Lung (tissue), 16 donors: ENCODE measurements around the gene PAF1. TPM values are rescaled to one million over a fixed set of nuclear protein-coding genes. Genes with fewer than 3 reads are reported as not detected.

Experiments
- ATAC-seq: fragments of 200-7000 bp; cut with Tn5 transposase; one replicate; pipeline ENCODE4 v1.9.1; 2020; ENCODE audit warnings: moderate number of reproducible peaks; ENCODE audit not compliant: insufficient read depth, low FRiP score
- DNase-seq, 3 donors: peaks; one replicate each; pipeline ENCODE4 v3.0.0-alpha.2; 2013 to 2017
- H3K27ac ChIP-seq, 2 donors: one replicate each; pipeline ENCODE4 v1.5.1; 2013; ENCODE audit warnings: mild to moderate bottlenecking in 2 of 2, moderate library complexity in 2 of 2, control low read depth in 1 of 2, inconsistent platforms in 1 of 2, low read depth in 1 of 2, low read length in 1 of 2
- H3K27me3 ChIP-seq, 3 donors: one replicate each; pipeline ENCODE4 v1.5.1; 2013; ENCODE audit warnings: low read length in 2 of 3; ENCODE audit not compliant: control insufficient read depth in 3 of 3, insufficient read depth in 3 of 3
- H3K36me3 ChIP-seq, 4 donors: one replicate each; pipeline ENCODE4 v1.5.1; 2013; ENCODE audit warnings: low read length in 4 of 4, mild to moderate bottlenecking in 1 of 4, moderate library complexity in 1 of 4; ENCODE audit not compliant: control insufficient read depth in 4 of 4, insufficient read depth in 4 of 4
- H3K4me1 ChIP-seq, 5 donors: one replicate each; pipeline ENCODE4 v1.5.1; 2013; ENCODE audit warnings: low read length in 5 of 5, mild to moderate bottlenecking in 2 of 5, moderate library complexity in 1 of 5; ENCODE audit not compliant: control insufficient read depth in 5 of 5, insufficient read depth in 5 of 5
- H3K4me3 ChIP-seq: one replicate; pipeline ENCODE4 v1.5.1; 2013; ENCODE audit warnings: mild to moderate bottlenecking, control low read depth, moderate library complexity
- H3K9ac ChIP-seq, 2 donors: one replicate each; pipeline ENCODE4 v1.5.1; 2013; ENCODE audit warnings: low read length in 2 of 2, control low read depth in 1 of 2; ENCODE audit not compliant: insufficient read depth in 1 of 2
- H3K9me3 ChIP-seq, 4 donors: one replicate each; pipeline ENCODE4 v1.5.1; 2013; ENCODE audit warnings: low read length in 3 of 4, mild to moderate bottlenecking in 1 of 4, moderate library complexity in 1 of 4; ENCODE audit not compliant: control insufficient read depth in 4 of 4, insufficient read depth in 3 of 4
- CTCF ChIP-seq: IDR thresholded peaks from 2 replicates; pipeline ENCODE4 v1.5.1; 2012; ENCODE audit warnings: mild to moderate bottlenecking; ENCODE audit errors: control extremely low read depth, extremely low read depth
- WGBS, 2 donors: extraction: QIAGEN DNeasy Blood & Tissue Kit; methylation state at CpG; one replicate each; pipeline ENCODE4 v1.1.7; 2013; 5-methylcytosine and 5-hydroxymethylcytosine counted together
- long read RNA-seq, 5 donors: transcript quantifications; one replicate each; lab custom pipeline, GENCODE V29; 2026
- polyA plus RNA-seq, 2 donors: library from polyadenylated mRNA; stranded (reverse); fragments of 200-250 nt; gene quantifications; one replicate each; pipeline ENCODE4 v1.2.1, GENCODE V29; 2013
- total RNA-seq, 2 donors: library from RNA; depleted of rRNA in 1 of 2; stranded (reverse); fragments of >200 nt in 1 of 2; gene quantifications; one replicate each; pipeline ENCODE4 v1.2.1, GENCODE V29; 2014 to 2021
- donor health status: control.
- donor health status: control.
- donor health status: Bipolar disorder and iron deficiency.
- donor health status: healthy.
- donor health status: DM: yes; HTN: yes; CAD: no.

PAF1 gene
- 10 to 100 TPM; 24.8 to 32.9 TPM for total RNA-seq
- polyA plus RNA-seq = 10 to 100 TPM; 35.1 to 41.8 TPM
- long read RNA-seq, donor 1, transcript PAF1-201 (14 exons, 2,066 nt) = major isoform, 12 of 77 reads
- long read RNA-seq, donor 1, partial matches to known transcripts = 63 of 77 reads
- long read RNA-seq, donor 1, other reads (novel, unspliced or antisense) = 0 of 77 reads
- long read RNA-seq, donor 2, partial matches to known transcripts = 0 of 3 reads
- long read RNA-seq, donor 2, other reads (novel, unspliced or antisense) = 0 of 3 reads
- long read RNA-seq, donor 3, partial matches to known transcripts = 22 of 24 reads
- long read RNA-seq, donor 3, other reads (novel, unspliced or antisense) = 0 of 24 reads
- long read RNA-seq, donor 4, partial matches to known transcripts = 0 of 4 reads
- long read RNA-seq, donor 4, other reads (novel, unspliced or antisense) = 0 of 4 reads
- long read RNA-seq, donor 5, transcript PAF1-201 (14 exons, 2,066 nt) = major isoform, 9 of 92 reads
- long read RNA-seq, donor 5, partial matches to known transcripts = 82 of 92 reads
- long read RNA-seq, donor 5, other reads (novel, unspliced or antisense) = 0 of 92 reads

GRCh38 chr19:39390751-39391437 lies at the start of gene PAF1, which contains the start of gene MED29:
Gene PAF1, minus strand, starts transcription at chr19:39391106. Its CDS starts 242 bp downstream, at chr19:39390864.
Gene MED29, plus strand, starts transcription at chr19:39391378. Its CDS starts 45 bp downstream, at chr19:39391423.
- TF ChIP-seq CTCF = no peak
- ATAC-seq (peak; percentile 96), DNase-seq (peak; percentile 99 to 100 (median 100))
- H3K4me3 ChIP-seq = peak within 1 kb of the TSS; percentile 82
- H3K4me1 ChIP-seq = peaks cover 3 to 16% (median 9%) of the 10 kb centered on the region in 5 donors
- WGBS, 2 donors = 0% methylated on average over 60 of the region's 60 CpGs
- peaks cover 2 to 48% (median 37%) of the 10 kb centered on the region in 4 donors for H3K36me3 ChIP-seq
- H3K27me3 ChIP-seq = no peaks in the 10 kb centered on the region
- H3K27ac ChIP-seq = peak within 1 kb of the TSS; percentile 94 to 95
- H3K9ac ChIP-seq = peak within 1 kb of the TSS; percentile 74 to 94
- H3K9me3 ChIP-seq = no peaks in the 10 kb centered on the region

- no peak for DNase-seq
- Histone ChIP-seq H3K36me3 (peaks cover 6 to 18% (median 10%) of the 10 kb centered on the region in 4 donors), H3K9me3 (no peaks in the 10 kb centered on the region), H3K9ac (no peak overlapping the region), H3K27me3 (no peaks in the 10 kb centered on the region), H3K4me3 (no peak overlapping the region), H3K4me1 (peaks cover 5 to 19% (median 10%) of the 10 kb centered on the region in 5 donors), H3K27ac (no peak overlapping the region)
- 81 to 87% methylated on average over 9 of the region's 9 CpGs for WGBS, 2 donors
- no peak for TF ChIP-seq CTCF
- ATAC-seq = no peak
Measured at GRCh38 chr19:39438270-39438934, 47.5 kb upstream of the PAF1 start.

GRCh38 chr19:39436350-39436716 lies 45.4 kb upstream of the PAF1 start:
- no peak for DNase-seq
- peaks cover 5 to 19% (median 10%) of the 10 kb centered on the region in 5 donors for H3K4me1 ChIP-seq
- ATAC-seq = no peak
- WGBS, 2 donors = 8 to 10% methylated on average over 2 of the region's 2 CpGs
- H3K27ac ChIP-seq = peak overlapping the region; percentile 68 to 80
- no peaks in the 10 kb centered on the region for H3K9me3 ChIP-seq
- H3K27me3 ChIP-seq = no peaks in the 10 kb centered on the region
- peak overlapping the region; percentile 92 for H3K4me3 ChIP-seq
- peaks cover 18 to 26% (median 20%) of the 10 kb centered on the region in 4 donors for H3K36me3 ChIP-seq
- H3K9ac ChIP-seq = peak overlapping the region; percentile 83 to 92
- TF ChIP-seq CTCF = no peak
